K562 (cell line): ENCODE measurements around the gene OST4. TPM values are rescaled to one million over a fixed set of nuclear protein-coding genes. Genes with fewer than 3 reads are reported as not detected.

Experiments used
- CEBPB ChIP-seq: fragments of 450-650 bp; IDR thresholded peaks from 2 replicates; pipeline ENCODE4 v1.6.1; 2016; ENCODE audit warnings: missing genetic modification characterization, missing compliant biosample characterization
- CSDE1 ChIP-seq, 2 experiments: fragments of 450-650 bp; IDR thresholded peaks; 2 replicates each; pipeline ENCODE4 v1.6.1; 2016; ENCODE audit warnings: mild to moderate bottlenecking in 1 of 2
- DDX20 ChIP-seq: fragments of 450-650 bp; IDR thresholded peaks from 2 replicates; pipeline ENCODE4 v1.6.1; 2016; ENCODE audit warnings: missing genetic modification characterization, low read depth, mild to moderate bottlenecking, missing compliant biosample characterization, moderate library complexity
- GATA2 ChIP-seq: sonication (generic); formaldehyde crosslinking; IDR thresholded peaks from 2 replicates; pipeline ENCODE4 v1.4.0; 2020; ENCODE audit warnings: mild to moderate bottlenecking, missing genetic modification reagents
- HDAC2 ChIP-seq: fragments of 450-650 bp; IDR thresholded peaks from 2 replicates; pipeline ENCODE4 v1.6.1; 2016; ENCODE audit warnings: mild to moderate bottlenecking
- IRF2 ChIP-seq: sonication (generic); formaldehyde crosslinking; IDR thresholded peaks from 2 replicates; pipeline ENCODE4 v1.8.1; 2022; ENCODE audit warnings: mild to moderate bottlenecking, missing genetic modification reagents
- NFRKB ChIP-seq: fragments of 450-650 bp; IDR thresholded peaks from 2 replicates; pipeline ENCODE4 v1.6.1; 2016; ENCODE audit warnings: low read depth
- PML ChIP-seq: IDR thresholded peaks from 2 replicates; pipeline ENCODE4 v1.6.1; 2012; ENCODE audit warnings: low read length, inconsistent platforms
- ZFX ChIP-seq: sonication (generic); formaldehyde crosslinking; IDR thresholded peaks from 2 replicates; pipeline ENCODE4 v1.8.0; 2022; ENCODE audit warnings: mild to moderate bottlenecking, missing genetic modification reagents, moderate library complexity
- ZNF224 ChIP-seq: sonication (generic); formaldehyde crosslinking; IDR thresholded peaks from 2 replicates; pipeline ENCODE4 v1.8.0; 2022; ENCODE audit warnings: mild to moderate bottlenecking, missing genetic modification reagents
- ZNF717 ChIP-seq: fragments of 250-450 bp; sonication (Bioruptor Pico); IDR thresholded peaks from 2 replicates; pipeline ENCODE4 v1.5.0; 2021
- polyA plus RNA-seq, 8 experiments: library from polyadenylated mRNA; depleted of rRNA in 4 of 8; stranded (reverse) in 5 of 8; unstranded in 3 of 8; fragments of >200 nt; fragmentation: Nextera tagmentation in 2 of 8; fragmentation: Illumina TruSeq in 1 of 8; extraction: Ambion mirVana in 2 of 8; extraction: Trizol in 1 of 8; gene quantifications; 2 replicates each; pipeline versions ENCODE4 v1.2.1 to v1.2.3, GENCODE V29; 2011 to 2014; ENCODE audit warnings: inconsistent platforms in 1 of 8, missing spikeins in 1 of 8
- total RNA-seq, 7 experiments: library from RNA; depleted of rRNA in 6 of 7; stranded (reverse); fragments of >200 nt in 6 of 7; fragmentation: Illumina TruSeq in 2 of 7; extraction: Trizol in 2 of 7; gene quantifications; 2 replicates each; pipeline versions ENCODE4 v1.2.1 to v1.2.3, GENCODE V29; 2011 to 2021; ENCODE audit warnings: low replicate concordance in 1 of 7
- TF ChIP-seq, protein P1 (sequence below): sonication (generic); formaldehyde crosslinking; IDR thresholded peaks from 2 replicates; pipeline ENCODE4 v1.8.0; 2022; ENCODE audit warnings: mild to moderate bottlenecking, missing genetic modification reagents, borderline replicate concordance
- TF ChIP-seq, protein P2 (sequence below): fragments of 450-650 bp; IDR thresholded peaks from 2 replicates; pipeline ENCODE4 v1.6.1; 2017; ENCODE audit warnings: antibody characterized with exemption, mild to moderate bottlenecking
- TF ChIP-seq, protein P3 (sequence below): sonication (generic); formaldehyde crosslinking; IDR thresholded peaks from 2 replicates; pipeline ENCODE4 v1.8.1; 2023; ENCODE audit warnings: mild to moderate bottlenecking, missing genetic modification reagents, moderate library complexity
- TF ChIP-seq, protein P4 (sequence below): fragments of 200-800 bp; sonication (Bioruptor generic); IDR thresholded peaks from 2 replicates; pipeline ENCODE4 v1.6.1; 2016; ENCODE audit warnings: missing genetic modification characterization, missing compliant biosample characterization

OST4 gene
- total and polyA plus RNA-seq, 9 of the 15 experiments (the other 6 are each of a cell fraction or from before 2014, with no cell fraction given), result 186 to 1,155 (median 355) TPM

DNA sequence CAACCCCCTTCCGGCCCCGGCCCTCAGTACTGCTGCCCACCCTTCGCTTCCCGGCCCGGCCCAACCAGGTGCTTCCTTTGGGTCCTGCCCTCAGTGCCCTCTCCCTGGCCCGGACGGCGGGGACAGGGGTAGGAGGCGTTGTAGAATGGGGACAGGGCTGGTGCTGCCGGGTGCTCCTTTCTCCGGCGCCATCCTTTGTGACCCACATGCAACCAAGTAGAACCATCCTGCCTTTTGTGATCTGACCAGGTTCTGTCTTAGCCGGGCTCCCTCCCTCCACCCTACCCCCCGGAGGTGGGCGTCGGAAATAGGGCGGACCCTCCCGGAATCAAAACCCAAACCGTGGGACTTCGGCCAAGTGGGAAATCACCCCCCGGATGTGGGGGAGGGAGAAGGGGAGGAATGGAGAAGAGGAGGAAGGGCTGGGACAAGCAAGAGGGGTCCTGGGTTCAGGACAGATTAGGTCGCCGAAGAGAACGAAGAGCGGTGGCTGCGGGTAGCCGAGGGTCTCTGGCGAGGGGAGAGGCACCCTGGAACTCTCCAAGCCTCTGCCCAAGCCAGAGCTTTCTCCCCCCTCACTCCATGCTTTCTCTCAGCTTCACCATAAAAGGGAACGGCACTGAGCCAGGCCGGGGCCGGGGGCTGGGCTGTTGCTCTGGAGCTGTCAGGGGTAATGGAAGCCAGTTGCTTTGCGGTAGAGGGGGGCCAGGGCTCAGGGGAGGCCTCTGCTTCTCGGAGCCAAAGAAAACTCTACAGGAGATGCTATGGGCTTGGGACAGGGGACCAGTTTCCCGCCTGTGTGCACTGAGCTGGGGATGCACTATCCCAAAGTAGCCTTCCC, 756 bp upstream of the OST4 start (continued):
- TF ChIP-seq, protein P1, sequence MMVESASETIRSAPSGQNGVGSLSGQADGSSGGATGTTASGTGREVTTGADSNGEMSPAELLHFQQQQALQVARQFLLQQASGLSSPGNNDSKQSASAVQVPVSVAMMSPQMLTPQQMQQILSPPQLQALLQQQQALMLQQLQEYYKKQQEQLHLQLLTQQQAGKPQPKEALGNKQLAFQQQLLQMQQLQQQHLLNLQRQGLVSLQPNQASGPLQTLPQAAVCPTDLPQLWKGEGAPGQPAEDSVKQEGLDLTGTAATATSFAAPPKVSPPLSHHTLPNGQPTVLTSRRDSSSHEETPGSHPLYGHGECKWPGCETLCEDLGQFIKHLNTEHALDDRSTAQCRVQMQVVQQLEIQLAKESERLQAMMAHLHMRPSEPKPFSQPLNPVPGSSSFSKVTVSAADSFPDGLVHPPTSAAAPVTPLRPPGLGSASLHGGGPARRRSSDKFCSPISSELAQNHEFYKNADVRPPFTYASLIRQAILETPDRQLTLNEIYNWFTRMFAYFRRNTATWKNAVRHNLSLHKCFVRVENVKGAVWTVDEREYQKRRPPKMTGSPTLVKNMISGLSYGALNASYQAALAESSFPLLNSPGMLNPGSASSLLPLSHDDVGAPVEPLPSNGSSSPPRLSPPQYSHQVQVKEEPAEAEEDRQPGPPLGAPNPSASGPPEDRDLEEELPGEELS (CRISPR knock-in tag), result 0 out of 2 replicates have a peak, but pooled peaks have one; percentile 50
- no peak for TF ChIP-seq HDAC2
- no peak for TF ChIP-seq DDX20 (tag)
- TF ChIP-seq, protein P2, sequence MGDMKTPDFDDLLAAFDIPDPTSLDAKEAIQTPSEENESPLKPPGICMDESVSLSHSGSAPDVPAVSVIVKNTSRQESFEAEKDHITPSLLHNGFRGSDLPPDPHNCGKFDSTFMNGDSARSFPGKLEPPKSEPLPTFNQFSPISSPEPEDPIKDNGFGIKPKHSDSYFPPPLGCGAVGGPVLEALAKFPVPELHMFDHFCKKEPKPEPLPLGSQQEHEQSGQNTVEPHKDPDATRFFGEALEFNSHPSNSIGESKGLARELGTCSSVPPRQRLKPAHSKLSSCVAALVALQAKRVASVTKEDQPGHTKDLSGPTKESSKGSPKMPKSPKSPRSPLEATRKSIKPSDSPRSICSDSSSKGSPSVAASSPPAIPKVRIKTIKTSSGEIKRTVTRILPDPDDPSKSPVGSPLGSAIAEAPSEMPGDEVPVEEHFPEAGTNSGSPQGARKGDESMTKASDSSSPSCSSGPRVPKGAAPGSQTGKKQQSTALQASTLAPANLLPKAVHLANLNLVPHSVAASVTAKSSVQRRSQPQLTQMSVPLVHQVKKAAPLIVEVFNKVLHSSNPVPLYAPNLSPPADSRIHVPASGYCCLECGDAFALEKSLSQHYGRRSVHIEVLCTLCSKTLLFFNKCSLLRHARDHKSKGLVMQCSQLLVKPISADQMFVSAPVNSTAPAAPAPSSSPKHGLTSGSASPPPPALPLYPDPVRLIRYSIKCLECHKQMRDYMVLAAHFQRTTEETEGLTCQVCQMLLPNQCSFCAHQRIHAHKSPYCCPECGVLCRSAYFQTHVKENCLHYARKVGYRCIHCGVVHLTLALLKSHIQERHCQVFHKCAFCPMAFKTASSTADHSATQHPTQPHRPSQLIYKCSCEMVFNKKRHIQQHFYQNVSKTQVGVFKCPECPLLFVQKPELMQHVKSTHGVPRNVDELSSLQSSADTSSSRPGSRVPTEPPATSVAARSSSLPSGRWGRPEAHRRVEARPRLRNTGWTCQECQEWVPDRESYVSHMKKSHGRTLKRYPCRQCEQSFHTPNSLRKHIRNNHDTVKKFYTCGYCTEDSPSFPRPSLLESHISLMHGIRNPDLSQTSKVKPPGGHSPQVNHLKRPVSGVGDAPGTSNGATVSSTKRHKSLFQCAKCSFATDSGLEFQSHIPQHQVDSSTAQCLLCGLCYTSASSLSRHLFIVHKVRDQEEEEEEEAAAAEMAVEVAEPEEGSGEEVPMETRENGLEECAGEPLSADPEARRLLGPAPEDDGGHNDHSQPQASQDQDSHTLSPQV, result 0 out of 2 replicates have a peak, but pooled peaks have one; percentile 20
- no peak; the same call in none of the 2 replicates for TF ChIP-seq ZFX (CRISPR knock-in tag)
- no peak for TF ChIP-seq ZNF224 (CRISPR knock-in tag)
- TF ChIP-seq PML, result no peak
- TF ChIP-seq, protein P3, sequence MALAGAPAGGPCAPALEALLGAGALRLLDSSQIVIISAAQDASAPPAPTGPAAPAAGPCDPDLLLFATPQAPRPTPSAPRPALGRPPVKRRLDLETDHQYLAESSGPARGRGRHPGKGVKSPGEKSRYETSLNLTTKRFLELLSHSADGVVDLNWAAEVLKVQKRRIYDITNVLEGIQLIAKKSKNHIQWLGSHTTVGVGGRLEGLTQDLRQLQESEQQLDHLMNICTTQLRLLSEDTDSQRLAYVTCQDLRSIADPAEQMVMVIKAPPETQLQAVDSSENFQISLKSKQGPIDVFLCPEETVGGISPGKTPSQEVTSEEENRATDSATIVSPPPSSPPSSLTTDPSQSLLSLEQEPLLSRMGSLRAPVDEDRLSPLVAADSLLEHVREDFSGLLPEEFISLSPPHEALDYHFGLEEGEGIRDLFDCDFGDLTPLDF (CRISPR knock-in tag), result peak; percentile 8; the same call in 1 of the 2 replicates
- no peak for TF ChIP-seq CEBPB (tag)
- no peak for TF ChIP-seq IRF2 (CRISPR knock-in tag)
- TF ChIP-seq, protein P4, sequence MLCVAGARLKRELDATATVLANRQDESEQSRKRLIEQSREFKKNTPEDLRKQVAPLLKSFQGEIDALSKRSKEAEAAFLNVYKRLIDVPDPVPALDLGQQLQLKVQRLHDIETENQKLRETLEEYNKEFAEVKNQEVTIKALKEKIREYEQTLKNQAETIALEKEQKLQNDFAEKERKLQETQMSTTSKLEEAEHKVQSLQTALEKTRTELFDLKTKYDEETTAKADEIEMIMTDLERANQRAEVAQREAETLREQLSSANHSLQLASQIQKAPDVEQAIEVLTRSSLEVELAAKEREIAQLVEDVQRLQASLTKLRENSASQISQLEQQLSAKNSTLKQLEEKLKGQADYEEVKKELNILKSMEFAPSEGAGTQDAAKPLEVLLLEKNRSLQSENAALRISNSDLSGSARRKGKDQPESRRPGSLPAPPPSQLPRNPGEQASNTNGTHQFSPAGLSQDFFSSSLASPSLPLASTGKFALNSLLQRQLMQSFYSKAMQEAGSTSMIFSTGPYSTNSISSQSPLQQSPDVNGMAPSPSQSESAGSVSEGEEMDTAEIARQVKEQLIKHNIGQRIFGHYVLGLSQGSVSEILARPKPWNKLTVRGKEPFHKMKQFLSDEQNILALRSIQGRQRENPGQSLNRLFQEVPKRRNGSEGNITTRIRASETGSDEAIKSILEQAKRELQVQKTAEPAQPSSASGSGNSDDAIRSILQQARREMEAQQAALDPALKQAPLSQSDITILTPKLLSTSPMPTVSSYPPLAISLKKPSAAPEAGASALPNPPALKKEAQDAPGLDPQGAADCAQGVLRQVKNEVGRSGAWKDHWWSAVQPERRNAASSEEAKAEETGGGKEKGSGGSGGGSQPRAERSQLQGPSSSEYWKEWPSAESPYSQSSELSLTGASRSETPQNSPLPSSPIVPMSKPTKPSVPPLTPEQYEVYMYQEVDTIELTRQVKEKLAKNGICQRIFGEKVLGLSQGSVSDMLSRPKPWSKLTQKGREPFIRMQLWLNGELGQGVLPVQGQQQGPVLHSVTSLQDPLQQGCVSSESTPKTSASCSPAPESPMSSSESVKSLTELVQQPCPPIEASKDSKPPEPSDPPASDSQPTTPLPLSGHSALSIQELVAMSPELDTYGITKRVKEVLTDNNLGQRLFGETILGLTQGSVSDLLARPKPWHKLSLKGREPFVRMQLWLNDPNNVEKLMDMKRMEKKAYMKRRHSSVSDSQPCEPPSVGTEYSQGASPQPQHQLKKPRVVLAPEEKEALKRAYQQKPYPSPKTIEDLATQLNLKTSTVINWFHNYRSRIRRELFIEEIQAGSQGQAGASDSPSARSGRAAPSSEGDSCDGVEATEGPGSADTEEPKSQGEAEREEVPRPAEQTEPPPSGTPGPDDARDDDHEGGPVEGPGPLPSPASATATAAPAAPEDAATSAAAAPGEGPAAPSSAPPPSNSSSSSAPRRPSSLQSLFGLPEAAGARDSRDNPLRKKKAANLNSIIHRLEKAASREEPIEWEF (CRISPR knock-in tag), result no peak
- TF ChIP-seq NFRKB, result 0 out of 2 replicates have a peak, but pooled peaks have one; percentile 31
- TF ChIP-seq GATA2 (CRISPR knock-in tag), result no peak
- TF ChIP-seq CSDE1 (IDR thresholded peaks at IDR 0.05), result no peak
- no peak for TF ChIP-seq ZNF717 (CRISPR knock-in tag)
